Measurements from ENCODE around the gene RNF5.

DNA sequence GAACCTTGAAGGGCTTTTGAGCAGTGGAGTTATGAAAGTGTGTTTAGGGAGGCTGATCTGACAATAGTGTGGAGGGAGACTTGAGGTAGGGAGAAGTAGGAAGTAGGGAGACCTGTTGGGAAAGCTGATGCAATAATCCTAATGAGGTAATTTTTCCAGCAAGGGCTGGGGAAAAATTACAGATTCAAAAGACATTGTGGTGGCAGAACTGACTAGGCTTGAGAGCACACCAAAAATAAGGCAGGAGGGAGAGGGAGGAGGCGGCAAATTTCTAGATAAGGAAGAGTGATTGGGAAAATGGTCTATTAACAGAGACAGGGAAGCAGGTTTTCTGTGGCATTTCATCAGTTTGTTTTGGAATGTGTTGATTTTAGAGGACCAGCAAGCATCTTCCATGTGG lies 31.9 kb upstream of the RNF5 start:
- TF ChIP-seq TAF1 (IDR thresholded peaks at IDR 0.05; ENCODE audit: low read depth) (no peak), REST (IDR thresholded peaks at IDR 0.05; ENCODE audit: low read depth) (no peak), YY1 (IDR thresholded peaks at IDR 0.05; ENCODE audit: low read depth) (no peak), EP300 (IDR thresholded peaks at IDR 0.05; ENCODE audit: borderline replicate concordance) (no peak), CEBPB (IDR thresholded peaks at IDR 0.05) (no peak), TEAD4 (IDR thresholded peaks at IDR 0.05) (no peak)
- TF ChIP-seq, protein P1, sequence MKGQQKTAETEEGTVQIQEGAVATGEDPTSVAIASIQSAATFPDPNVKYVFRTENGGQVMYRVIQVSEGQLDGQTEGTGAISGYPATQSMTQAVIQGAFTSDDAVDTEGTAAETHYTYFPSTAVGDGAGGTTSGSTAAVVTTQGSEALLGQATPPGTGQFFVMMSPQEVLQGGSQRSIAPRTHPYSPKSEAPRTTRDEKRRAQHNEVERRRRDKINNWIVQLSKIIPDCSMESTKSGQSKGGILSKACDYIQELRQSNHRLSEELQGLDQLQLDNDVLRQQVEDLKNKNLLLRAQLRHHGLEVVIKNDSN (IDR thresholded peaks at IDR 0.05) = no peak

Data from Ishikawa (cell line).